Muscle of back (tissue), 11 donors: ENCODE results near the gene RBM6. TPM values are rescaled to one million over a fixed set of nuclear protein-coding genes. Genes with fewer than 3 reads are reported as not detected.

Experiments
- DNase-seq, 3 donors: peaks; one replicate each; pipeline versions ENCODE4 v3.0.0 to v3.0.0-alpha.2; 2013
- polyA plus RNA-seq, 10 donors: library from polyadenylated mRNA; unstranded; fragments of 120-200 nt; gene quantifications; one replicate each; pipeline ENCODE4 v1.2.1, GENCODE V29; 2013; ENCODE audit not compliant: insufficient read length in 10 of 10

RBM6 gene
- polyA plus RNA-seq, 10 donors: 50.5 to 97.3 (median 67.6) TPM

DNA sequence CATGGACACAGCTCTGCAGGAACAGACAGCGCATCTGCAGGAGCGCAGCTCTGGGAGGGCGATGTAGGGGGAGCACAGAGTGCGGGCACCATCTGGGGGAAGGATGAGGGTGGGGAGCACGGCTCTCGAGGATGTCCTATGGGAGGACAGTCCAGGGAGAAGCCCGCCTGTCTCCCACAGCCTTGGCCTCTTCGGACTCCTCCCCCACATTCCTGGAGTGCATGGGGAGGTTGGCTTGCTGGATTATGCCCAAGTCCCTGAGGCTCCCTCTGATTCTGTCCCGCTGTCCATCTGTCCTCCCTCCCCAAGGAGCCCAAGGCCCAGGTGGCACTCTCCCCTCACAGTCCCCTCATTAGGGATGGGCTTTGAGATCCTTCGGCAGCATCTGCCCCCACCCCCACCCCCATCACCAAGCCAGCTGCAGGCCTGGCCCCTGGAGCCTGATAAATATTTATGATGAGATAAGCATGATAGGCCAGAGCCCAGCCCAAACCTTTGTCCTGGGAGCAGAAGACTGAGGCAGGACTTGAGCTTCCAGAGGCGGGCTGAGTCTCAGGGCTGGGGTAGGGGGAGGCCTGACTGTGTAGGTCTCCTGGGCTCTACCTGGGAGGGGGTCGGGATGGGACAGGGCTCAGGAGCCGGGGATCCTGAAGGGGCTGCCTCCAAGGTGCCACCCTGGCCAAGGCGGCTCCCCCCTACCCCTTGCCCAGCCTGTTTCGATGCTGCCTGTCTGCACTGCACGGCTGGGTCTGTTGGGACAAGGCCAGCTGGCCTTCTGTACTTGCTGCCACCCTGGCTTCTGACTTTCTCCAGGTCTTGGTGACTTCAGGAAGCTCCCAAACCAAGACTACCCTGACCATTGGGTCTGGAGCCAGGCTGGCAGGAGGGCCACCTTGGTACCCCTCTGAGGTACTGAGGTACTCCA lies 186.6 kb downstream of the RBM6 start:
- DNase-seq: peak in 1 of 3 donors; percentile 45

Other genes with a start within 250 kb of the RBM6 start
- gene AMIGO3, start 220.5 kb upstream of the RBM6 start, polyA plus RNA-seq: 1 to 10 TPM; 1.3 to 3.8 (median 2.0) TPM
- gene GMPPB, start 216.2 kb upstream of the RBM6 start, polyA plus RNA-seq: 10 to 100 TPM in 7 of 10 donors, 1 to 10 TPM in 3; 8.3 to 15.3 (median 12.0) TPM
- gene IP6K1, start 153.6 kb upstream of the RBM6 start, polyA plus RNA-seq: 10 to 100 TPM; 19.5 to 31.5 (median 23.3) TPM
- gene CDHR4, start 140.3 kb upstream of the RBM6 start, polyA plus RNA-seq: under 1 TPM in 4 of 10 donors, not detected in 6; 0.10 to 0.45 (median 0.19) TPM
- gene INKA1, start 136.9 kb upstream of the RBM6 start, polyA plus RNA-seq: 10 to 100 TPM in 3 of 10 donors, 1 to 10 TPM in 7; 4.3 to 18.7 (median 7.8) TPM
- 10 to 100 TPM; 14.2 to 29.2 (median 22.1) TPM for gene UBA7, start 126.2 kb upstream of the RBM6 start, polyA plus RNA-seq
- gene TRAIP, start 83.6 kb upstream of the RBM6 start, polyA plus RNA-seq: 1 to 10 TPM; 3.3 to 6.2 (median 4.8) TPM
- under 1 TPM; 0.13 to 0.92 (median 0.30) TPM for gene CAMKV, start 70.2 kb upstream of the RBM6 start, polyA plus RNA-seq
- 1 to 10 TPM; 1.3 to 6.1 (median 2.0) TPM for gene MST1R, start 36.3 kb upstream of the RBM6 start, polyA plus RNA-seq
- 1 to 10 TPM; 4.9 to 8.3 (median 6.3) TPM for gene MON1A, start 10.3 kb upstream of the RBM6 start, polyA plus RNA-seq
- gene RBM5, start 148.8 kb downstream of the RBM6 start, polyA plus RNA-seq: 100 to 1,000 TPM; 113 to 245 (median 144) TPM
- gene SEMA3F, start 215.2 kb downstream of the RBM6 start, polyA plus RNA-seq: 10 to 100 TPM in 9 of 10 donors, 1 to 10 TPM in 1; 9.5 to 38.2 (median 11.4) TPM